GM12872 (cell line): Measurements from ENCODE around the gene HLX.

ENCODE experiments used
- CTCF ChIP-seq: IDR thresholded peaks from 3 replicates; pipeline ENCODE4 v1.5.1; 2011; ENCODE audit warnings: low read depth, mild to moderate bottlenecking, low read length, moderate library complexity; ENCODE audit not compliant: insufficient read depth

HLX gene

GRCh38 chr1:220889333-220889732 is 10.1 kb downstream of the HLX start:
- no peak for TF ChIP-seq CTCF

GRCh38 chr1:220889848-220890287 is 10.6 kb downstream of the HLX start:
- TF ChIP-seq CTCF: no peak

- TF ChIP-seq CTCF: no peak
Observed at GRCh38 chr1:220890602-220891001, 11.4 kb downstream of the HLX start.

GRCh38 chr1:220891224-220892085 is 12.2 kb downstream of the HLX start:
- TF ChIP-seq CTCF: no peak

GRCh38 chr1:220892086-220892376 is 12.8 kb downstream of the HLX start:
- no peak for TF ChIP-seq CTCF

GRCh38 chr1:220892997-220893700 is 13.9 kb downstream of the HLX start:
- no peak for TF ChIP-seq CTCF

- TF ChIP-seq CTCF: no peak
Observed at GRCh38 chr1:220893701-220894024, 14.4 kb downstream of the HLX start.
